ENCODE results near the gene SUPT6H.

Gene SUPT6H

DNA sequence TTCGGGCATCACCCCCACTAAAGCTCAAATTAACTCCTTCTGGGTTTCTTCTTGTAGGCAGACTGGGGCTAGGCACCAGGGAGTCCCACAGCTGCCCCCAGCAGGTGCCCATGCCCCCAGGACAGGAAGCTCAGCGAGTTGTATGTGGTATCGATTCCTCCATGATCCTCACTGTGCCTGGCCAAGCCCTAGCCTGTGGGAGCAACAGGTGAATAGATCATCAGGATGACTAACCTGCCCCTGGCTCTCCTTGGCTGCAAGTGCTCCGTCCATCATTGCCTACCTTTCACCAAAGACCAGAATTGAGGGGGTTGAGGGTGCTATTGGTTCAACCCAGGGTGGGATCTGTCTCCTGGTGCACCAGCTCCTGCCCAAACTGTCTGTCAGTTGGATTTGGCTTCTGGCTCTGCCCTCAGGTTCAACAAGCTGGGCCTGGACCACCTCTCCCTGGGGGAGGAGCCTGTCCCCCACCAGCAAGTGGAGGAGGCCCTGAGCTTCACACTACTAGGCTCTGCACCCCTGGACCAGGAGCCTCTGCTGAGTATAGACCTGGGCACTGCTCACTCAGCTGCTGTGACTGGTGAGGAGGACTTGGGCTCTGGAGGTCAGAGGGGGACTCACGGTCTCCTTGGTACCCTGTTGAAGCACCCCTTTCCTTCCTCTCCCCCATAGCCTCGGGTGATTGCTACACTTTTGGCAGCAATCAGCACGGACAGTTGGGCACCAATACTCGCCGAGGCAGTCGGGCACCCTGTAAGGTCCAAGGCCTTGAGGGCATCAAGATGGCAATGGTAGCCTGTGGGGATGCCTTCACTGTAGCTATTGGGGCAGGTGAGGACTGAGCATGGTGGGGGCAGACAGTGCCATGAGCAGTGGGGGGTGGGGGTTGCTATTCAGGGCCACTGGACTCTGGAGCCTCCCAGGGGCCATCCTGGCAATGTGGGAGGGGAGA is 78.7 kb downstream of the SUPT6H start:
- DNase-seq, result no peak

DNA sequence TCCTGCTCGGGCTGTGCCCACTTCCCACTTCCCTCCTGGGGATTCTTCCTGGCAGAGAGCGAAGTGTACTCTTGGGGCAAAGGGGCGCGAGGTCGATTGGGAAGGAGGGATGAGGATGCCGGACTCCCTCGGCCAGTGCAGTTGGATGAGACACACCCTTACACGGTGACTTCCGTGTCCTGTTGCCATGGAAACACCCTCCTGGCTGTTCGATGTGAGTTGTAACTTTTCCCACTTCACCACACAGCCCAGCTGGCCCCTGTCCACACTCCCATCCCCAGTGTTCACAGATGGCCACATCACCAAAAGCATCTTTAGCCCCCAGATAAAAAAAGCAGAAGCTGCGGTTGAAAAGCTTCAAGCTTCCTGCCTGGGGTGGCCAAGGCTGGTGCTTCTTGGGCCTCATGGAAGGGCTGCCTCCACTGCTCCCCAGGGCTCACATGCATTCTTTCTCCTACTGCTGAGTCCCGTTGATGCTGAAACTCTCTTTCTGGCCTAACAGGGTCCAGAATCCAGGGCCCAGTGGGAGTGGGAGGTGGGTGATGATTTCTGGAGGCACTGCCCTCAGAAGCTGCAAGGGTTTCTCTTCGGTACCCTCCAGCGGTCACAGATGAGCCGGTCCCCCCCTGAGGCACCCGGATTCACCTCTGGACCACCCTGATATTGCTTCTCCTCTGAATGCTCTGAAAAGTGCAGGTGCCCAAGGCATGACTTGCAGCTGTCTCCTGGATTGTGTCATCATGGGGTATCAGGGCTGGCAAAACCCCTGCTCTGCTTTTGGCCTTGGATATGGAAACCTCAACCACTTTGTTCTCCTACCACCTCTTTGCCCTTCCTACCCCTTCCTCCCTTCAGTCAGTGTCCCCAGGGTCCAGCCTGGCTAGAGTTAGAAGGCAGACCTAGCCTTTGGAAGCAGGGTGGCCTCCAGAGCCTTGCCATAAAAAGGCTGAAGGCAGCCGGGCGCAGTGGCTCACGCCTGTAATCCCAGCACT is 79.6 kb downstream of the SUPT6H start:
- no peak for DNase-seq

DNA sequence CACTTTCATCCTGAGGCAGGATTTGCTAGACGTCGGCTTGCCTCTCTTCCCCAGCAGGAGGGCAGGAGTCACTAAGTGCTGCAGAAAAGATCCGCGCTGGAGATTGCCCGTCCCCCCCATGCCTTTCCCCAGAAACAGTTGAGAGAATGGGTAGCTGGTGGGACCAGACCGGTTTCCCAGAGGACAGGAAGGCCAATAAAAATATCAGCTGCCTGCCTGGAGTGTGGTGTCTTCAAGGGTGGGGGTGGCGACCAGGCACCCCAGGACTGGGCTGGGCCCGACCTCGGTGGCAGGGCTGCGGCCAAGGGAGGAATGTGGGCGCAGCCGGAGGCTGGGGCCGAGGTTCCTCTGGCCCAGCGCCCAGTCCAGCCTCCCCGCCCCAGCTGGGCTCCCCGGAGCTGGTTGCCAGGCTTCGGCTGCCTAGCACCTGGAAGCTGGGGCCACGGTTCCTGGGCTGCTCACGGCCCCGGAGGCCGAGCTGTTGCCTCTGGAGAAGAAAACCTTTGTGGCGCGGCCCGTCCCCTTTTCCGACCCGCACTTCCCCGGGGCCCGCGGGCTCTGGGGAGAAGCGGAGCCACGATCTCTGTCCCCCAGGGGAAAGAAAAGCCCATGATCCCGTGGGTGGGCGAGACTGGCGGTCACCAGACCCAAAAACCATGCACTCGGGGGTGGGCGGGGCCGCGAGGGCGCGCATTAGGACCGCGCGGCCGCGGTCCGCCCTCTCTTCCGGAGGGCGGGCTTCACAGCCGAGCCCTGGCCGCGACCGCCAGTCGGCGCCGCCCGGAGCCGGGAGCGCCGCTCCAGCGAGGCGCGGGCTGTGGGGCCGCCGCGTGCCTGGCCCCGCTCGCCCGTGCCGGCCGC is 81.5 kb downstream of the SUPT6H start, which contains the start of gene TRAF4:
TSS of gene TRAF4 (plus strand) at position 769 of the 861 bp plus-strand sequence. CDS start 102 bp downstream, outside the sequence.
- peak; percentile 51 for DNase-seq

DNA sequence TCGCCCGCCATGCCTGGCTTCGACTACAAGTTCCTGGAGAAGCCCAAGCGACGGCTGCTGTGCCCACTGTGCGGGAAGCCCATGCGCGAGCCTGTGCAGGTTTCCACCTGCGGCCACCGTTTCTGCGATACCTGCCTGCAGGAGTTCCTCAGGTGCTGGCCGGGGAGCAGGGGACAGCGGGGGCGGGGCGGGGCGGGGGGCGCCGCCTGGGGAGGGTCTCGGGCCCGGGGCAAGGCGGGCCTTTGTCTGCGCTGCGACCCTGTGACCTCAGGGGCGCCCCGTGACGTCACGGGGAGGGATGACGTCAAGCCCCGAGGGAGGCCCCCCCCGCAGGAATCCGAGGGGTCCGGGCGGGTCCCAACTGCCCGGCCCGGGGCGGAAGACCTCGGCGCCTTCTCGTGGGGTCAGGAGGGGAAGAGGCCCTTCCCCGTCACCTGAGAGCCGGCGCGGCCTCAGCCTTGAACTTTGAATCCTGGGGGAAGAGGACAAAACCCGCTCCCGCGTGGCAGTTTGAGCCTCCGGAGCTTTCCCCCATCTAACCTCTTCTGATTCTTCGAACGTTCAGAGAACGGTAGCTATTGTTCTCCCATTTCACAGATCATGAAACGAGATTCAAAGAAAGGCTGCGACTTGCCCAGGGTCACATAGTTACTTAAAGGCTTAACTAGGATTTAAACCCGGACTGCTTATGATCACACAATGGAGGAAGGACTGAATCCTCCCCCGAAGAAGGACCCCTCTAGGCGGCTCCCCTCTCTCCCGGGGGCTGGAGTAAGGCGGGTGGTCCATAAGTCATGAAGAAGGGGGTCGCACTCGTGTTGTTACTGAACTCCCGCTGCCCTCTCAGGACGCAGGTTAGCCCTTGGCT is 82.3 kb downstream of the SUPT6H start:
- DNase-seq, result no peak

DNA sequence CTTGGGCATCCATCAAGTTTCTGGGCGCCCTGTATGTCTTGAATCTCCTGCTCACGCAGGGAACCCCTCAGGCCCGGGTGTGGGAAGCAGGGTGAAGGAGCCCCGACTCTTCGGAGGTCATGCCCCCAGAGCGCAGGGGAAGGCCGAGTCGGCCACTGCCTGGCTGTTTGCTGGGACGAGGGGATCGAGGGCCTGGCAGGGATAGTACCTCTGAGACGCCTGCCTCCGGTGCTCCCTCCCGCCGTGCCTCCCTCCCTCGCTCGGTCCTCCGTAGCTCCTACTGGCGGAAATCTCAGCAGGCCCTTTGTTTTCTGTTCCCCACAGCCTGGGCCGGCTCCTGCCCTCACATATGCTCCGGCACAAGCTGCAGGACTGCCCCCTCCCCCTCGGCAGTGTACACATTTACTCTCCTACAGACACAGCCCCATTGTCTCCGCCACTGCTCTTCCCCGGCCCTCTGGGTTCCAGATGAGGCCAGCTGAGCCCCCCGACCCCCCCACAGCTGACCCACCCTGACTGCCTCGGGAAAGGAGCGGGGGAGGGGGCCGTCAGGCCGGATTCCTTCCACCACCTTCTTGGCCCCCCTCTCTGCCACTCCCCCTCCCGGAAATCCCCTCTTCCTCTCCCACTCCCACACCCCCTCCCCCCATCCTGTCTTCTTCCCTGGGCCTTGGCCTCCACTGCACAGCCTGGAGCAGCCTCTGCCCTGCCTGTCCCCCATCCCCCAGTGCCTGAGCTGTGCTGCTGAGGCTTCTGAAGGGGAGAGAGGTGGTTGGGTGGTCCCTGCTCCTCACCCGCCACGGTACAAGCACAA is 83.2 kb downstream of the SUPT6H start:
- DNase-seq, result no peak

DNA sequence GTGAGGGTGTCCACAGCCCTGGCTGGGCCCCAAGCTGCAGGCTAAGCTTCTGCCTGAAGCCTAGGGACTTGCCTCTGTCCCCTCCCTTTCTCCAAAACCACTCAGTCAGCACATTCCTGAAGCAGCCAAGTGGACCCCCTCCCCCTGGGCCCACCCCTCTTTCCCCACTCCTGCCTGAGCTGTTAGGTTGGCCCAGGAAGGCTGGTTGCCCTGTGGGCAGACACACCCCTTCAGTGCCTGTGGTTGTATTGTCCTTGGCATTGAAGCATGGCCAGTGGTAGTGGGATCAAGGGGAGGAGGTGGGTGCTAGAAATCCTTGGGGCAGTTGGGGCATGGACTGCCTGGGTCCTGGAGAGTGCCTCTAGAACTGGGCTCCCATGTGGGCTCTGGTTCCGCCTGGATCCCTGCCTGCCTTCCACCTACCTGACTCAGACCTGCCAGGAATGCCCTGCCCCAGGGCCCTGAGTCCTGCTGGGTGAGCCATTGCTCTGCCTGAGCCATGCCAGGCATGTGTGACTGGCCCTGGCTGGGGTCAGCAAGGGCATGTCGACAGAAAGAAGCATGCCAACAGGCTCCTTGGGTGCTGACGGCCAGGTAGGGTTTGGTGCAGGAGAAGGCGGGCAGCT is 83.9 kb downstream of the SUPT6H start:
- DNase-seq, result no peak

DNA sequence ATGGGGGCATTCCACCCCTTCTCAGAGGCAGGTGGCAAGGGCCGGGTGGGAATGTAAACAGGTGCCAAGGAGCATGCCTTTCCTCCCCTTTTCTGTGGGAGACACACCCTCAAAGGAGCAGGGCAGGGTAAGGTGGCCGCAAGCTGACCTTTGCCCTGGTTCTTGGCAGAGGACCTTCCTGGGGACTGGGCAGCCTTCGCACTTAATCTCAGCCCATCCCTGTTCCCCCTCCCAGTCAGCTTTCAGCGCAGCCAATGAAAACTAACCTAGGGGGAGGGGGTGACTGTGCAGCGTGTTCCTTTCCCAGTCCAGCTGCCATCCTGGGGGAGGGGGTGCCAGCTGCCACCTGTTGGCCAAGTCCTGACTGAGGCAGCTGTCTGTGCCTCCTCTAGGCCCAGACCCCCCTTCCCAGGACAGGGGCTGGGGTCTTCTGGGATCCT is 84.6 kb downstream of the SUPT6H start:
- DNase-seq, result no peak

DNA sequence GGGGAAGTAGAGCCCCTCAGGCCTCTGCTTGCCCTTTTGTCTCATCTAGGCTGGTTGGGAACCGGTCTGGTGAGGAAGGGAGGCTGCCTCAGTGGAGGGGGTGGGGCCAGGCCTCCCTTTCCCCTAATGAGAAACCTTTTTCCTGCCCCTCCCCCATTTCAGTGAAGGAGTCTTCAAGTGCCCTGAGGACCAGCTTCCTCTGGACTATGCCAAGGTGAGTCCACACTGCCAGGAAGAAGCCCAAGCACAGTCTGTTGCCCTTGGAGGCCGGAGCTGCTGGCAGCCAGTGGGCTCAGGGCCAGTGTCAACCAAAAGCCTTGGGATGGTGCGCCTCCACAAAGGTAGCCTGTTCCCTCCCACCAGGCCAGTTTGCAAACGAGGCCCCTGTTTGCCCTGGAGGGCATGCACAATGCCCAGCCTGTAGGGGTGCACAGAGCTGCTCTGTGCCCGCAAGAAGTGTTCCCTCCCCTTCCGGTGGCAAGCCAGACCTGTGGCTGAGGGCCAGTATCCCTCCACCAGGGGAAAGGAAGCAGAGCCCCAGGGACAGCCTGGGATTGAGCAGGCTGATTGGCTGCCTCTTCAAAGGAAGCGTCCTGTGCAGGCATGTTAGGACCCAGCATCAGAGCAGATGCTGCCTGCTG is 85.2 kb downstream of the SUPT6H start:
- no peak for DNase-seq

DNA sequence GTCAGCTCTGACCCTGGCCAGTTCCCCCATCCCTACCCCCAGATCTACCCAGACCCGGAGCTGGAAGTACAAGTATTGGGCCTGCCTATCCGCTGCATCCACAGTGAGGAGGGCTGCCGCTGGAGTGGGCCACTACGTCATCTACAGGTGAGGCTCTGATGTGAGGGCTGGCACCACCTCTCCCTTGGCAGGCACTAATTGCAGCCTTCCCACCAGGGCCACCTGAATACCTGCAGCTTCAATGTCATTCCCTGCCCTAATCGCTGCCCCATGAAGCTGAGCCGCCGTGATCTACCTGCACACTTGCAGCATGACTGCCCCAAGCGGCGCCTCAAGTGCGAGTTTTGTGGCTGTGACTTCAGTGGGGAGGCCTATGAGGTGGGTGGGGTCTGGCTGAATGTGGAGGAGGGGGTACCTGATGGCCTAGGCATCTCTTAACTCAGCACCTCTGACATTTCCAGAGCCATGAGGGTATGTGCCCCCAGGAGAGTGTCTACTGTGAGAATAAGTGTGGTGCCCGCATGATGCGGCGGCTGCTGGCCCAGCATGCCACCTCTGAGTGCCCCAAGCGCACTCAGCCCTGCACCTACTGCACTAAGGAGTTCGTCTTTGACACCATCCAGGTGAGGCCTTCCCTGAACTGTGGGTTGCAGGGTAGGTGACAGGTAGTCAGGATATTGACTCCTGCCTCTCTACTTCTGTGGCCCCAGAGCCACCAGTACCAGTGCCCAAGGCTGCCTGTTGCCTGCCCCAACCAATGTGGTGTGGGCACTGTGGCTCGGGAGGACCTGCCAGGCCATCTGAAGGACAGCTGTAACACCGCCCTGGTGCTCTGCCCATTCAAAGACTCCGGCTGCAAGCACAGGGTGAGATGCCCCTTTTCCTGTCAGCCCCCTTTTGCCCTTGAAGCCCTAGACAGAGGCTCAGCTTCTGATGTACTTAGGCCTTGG is 86.1 kb downstream of the SUPT6H start:
- no peak for DNase-seq

DNA sequence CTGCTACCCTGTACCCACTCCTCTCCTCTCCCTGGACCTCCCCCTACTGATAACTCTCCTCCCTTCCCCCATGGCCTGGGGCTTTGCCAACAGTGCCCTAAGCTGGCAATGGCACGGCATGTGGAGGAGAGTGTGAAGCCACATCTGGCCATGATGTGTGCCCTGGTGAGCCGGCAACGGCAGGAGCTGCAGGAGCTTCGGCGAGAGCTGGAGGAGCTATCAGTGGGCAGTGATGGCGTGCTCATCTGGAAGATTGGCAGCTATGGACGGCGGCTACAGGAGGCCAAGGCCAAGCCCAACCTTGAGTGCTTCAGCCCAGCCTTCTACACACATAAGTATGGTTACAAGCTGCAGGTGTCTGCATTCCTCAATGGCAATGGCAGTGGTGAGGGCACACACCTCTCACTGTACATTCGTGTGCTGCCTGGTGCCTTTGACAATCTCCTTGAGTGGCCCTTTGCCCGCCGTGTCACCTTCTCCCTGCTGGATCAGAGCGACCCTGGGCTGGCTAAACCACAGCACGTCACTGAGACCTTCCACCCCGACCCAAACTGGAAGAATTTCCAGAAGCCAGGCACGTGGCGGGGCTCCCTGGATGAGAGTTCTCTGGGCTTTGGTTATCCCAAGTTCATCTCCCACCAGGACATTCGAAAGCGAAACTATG is 87.0 kb downstream of the SUPT6H start:
- no peak for DNase-seq

DNA sequence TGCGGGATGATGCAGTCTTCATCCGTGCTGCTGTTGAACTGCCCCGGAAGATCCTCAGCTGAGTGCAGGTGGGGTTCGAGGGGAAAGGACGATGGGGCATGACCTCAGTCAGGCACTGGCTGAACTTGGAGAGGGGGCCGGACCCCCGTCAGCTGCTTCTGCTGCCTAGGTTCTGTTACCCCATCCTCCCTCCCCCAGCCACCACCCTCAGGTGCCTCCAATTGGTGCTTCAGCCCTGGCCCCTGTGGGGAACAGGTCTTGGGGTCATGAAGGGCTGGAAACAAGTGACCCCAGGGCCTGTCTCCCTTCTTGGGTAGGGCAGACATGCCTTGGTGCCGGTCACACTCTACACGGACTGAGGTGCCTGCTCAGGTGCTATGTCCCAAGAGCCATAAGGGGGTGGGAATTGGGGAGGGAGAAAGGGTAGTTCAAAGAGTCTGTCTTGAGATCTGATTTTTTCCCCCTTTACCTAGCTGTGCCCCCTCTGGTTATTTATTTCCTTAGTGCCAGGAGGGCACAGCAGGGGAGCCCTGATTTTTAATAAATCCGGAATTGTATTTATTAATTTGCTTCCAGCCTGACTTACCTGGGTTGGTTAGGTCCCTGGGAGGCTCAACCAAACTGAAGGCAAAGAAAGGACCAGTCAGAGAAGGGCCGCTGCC is 87.6 kb downstream of the SUPT6H start:
- DNase-seq, result no peak

DNA sequence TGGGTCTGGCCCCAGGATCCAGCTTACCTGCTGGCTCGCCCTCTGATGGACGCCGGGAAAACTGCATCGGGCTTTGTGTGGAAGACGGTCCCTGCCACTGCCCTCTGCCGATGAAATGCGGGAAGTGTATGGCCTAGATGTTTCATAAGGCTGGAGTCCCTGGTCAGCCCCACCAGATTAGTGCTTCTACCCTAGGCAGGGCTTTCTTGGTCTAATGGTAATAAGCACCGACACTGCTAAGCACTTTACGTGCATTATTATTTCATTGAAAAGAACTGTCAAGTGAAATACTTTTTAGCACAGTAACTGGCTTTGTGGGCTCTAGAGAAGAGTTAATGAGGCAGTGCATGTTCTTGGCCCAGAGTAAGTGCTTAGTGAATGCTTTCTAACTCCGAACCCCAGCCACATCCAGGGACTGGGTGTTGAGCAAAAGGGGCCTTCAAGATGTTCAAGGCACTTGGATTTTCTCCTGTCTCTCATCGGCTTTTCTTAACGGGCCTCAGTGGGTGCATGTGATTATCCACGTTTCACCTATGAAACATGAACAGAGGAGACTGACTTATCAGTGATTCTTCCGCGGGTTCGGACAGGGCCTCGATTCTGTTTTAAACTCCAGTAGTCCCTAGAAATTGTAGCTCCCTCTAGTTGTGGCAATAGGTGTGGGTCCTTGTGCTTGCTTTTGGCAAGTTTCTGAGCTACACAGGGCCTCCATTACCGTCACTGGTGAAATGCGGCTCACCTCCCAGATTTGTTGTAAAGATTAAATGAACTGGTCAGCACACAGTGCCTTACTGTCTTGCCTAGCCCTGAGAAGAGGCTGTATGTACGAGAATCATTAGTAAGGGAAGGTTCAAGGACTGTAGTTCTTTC is 88.4 kb downstream of the SUPT6H start:
- DNase-seq, result peak; percentile 85

DNA sequence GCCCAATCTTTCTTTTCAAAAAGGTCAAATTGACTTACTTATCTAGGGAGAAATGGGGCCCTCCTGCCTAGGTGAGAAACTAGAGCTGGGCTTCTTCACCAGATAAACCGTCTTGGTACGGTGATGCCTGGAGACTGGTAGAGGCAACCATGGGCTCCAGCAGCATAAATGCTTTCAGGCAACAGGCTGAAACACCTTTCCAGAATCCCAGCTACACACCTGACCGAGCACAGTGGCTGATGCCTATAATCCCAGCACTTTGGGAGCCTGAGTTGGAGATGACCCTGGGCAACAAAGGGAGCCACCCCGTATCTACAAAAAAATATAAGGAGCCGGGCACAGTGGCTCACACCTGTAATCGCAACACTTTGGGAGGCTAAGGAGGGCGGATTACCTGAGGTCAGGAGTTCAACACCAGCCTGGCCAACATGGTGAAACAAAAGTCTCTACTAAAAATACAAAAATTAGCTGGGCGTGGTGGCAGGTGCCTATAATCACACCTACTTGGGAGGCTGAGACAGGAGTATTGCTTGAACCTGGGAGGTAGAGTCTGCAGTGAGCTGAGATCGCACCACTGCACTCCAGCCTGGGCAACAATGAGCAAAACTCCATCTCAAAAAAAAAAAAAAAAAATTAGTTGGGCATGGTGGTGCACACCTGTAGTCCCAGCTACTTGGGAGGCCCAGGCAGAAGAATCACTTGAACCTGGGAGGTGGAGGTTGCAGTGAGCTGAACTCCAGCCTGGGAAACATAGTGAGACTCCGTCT is 89.8 kb downstream of the SUPT6H start:
- no peak for DNase-seq
